ENCODE results near the gene ORMDL3.

GRCh38 chr17:39944393-39944711 lies 17.0 kb upstream of the ORMDL3 start:
- TF ChIP-seq CTCF (IDR thresholded peaks at IDR 0.05; ENCODE audit: poor library complexity, severe bottlenecking), result no peak
- TF ChIP-seq EZH2 (IDR thresholded peaks at IDR 0.05; ENCODE audit: borderline replicate concordance, insufficient read depth, low read length, poor library complexity, severe bottlenecking), result no peak
- TF ChIP-seq REST (IDR thresholded peaks at IDR 0.05; ENCODE audit: borderline replicate concordance), result no peak
- TF ChIP-seq POLR2AphosphoS5 (IDR thresholded peaks at IDR 0.05), result no peak
- TF ChIP-seq SMC3 (conservative IDR thresholded peaks at IDR 0.05; ENCODE audit: poor library complexity), result no peak
- no peak for TF ChIP-seq MXI1 (conservative IDR thresholded peaks at IDR 0.05; ENCODE audit: poor library complexity, severe bottlenecking)
- no peak for TF ChIP-seq EP300 (conservative IDR thresholded peaks at IDR 0.05; ENCODE audit: poor library complexity, severe bottlenecking)
- TF ChIP-seq TAF1 (IDR thresholded peaks at IDR 0.05; ENCODE audit: low read depth), result no peak
